H1 (cell line): ENCODE data around the gene OR2L5. TPM values are rescaled to one million over a fixed set of nuclear protein-coding genes. Genes with fewer than 3 reads are reported as not detected.

ENCODE experiments used
- CHD1 ChIP-seq: IDR thresholded peaks from 2 replicates; pipeline ENCODE4 v1.6.1; 2012; ENCODE audit warnings: low read depth, low read length, improper control_type of control experiment
- CHD2 ChIP-seq: IDR thresholded peaks from 2 replicates; pipeline ENCODE4 v1.6.1; 2012; ENCODE audit warnings: low read length, improper control_type of control experiment
- KDM4A ChIP-seq: IDR thresholded peaks from one replicate; pipeline ENCODE4 v1.7.1; 2012; ENCODE audit warnings: low read depth, mild to moderate bottlenecking, moderate library complexity, low read length, inconsistent platforms; ENCODE audit not compliant: severe bottlenecking
- KDM5A ChIP-seq: fragments of 200-600 bp; IDR thresholded peaks from 2 replicates; pipeline ENCODE4 v1.7.1; 2012; ENCODE audit warnings: mild to moderate bottlenecking, low read length, inconsistent platforms, mixed read lengths
- NANOG ChIP-seq: IDR thresholded peaks from 2 replicates; pipeline ENCODE4 v1.6.1; 2011; ENCODE audit warnings: low read length, low read depth, mild to moderate bottlenecking, inconsistent platforms; ENCODE audit not compliant: insufficient read depth, poor library complexity, severe bottlenecking
- NRF1 ChIP-seq: IDR thresholded peaks from 2 replicates; pipeline ENCODE4 v1.6.1; 2011; ENCODE audit warnings: mild to moderate bottlenecking, low read depth, low read length, improper control_type of control experiment
- polyA plus RNA-seq, 7 experiments: library from polyadenylated mRNA; depleted of rRNA in 3 of 7; stranded (reverse) in 5 of 7; unstranded in 2 of 7; fragments of >200 nt in 5 of 7; fragments of 200-250 nt in 2 of 7; gene quantifications; 1 replicate in 5 of 7; 2 replicates in 1 of 7; 4 replicates in 1 of 7; pipeline versions ENCODE4 v1.2.1 to v1.2.3, GENCODE V29; 2011 to 2013; ENCODE audit warnings: missing spikeins in 2 of 7, mixed read lengths in 2 of 7
- total RNA-seq: library from RNA; stranded (reverse); fragmentation: NEBNext Ultra II Directional; extraction: Animal tissue kit (Norgen Biotek cat#: 25700); gene quantifications from 2 replicates; pipeline ENCODE4 v1.2.1, GENCODE V29; 2021
- TF ChIP-seq, protein P1 (sequence below): fragments of 300-600 bp; sonication (generic); IDR thresholded peaks from 2 replicates; pipeline ENCODE4 v1.7.1; 2012; ENCODE audit warnings: low read length, moderate library complexity, mild to moderate bottlenecking, inconsistent platforms; ENCODE audit not compliant: insufficient replicate concordance

OR2L5 gene
- total and polyA plus RNA-seq, 2 of the 8 experiments (the other 6 are each of a cell fraction or from before 2014, with no cell fraction given) = not detected

DNA sequence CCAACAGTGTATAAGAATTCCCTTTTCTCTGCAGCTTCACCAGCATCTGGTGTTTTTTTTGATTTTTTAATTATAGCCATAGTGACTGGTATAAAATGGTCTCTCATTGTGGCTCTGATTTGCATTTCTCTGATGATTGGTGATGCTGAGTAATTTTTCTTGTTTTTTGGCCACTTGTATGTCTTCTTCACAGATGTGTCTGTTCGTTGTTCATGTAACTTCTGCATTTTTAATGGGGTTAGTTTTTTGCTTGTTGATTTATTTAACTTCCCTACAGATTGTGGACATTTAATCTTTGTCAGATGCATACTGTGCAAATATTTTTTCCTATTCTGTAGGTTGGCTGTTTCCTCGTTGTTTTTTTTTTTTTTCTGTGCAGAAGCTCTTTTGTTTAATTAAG is 20.5 kb upstream of the OR2L5 start (continued):
- TF ChIP-seq, protein P1, sequence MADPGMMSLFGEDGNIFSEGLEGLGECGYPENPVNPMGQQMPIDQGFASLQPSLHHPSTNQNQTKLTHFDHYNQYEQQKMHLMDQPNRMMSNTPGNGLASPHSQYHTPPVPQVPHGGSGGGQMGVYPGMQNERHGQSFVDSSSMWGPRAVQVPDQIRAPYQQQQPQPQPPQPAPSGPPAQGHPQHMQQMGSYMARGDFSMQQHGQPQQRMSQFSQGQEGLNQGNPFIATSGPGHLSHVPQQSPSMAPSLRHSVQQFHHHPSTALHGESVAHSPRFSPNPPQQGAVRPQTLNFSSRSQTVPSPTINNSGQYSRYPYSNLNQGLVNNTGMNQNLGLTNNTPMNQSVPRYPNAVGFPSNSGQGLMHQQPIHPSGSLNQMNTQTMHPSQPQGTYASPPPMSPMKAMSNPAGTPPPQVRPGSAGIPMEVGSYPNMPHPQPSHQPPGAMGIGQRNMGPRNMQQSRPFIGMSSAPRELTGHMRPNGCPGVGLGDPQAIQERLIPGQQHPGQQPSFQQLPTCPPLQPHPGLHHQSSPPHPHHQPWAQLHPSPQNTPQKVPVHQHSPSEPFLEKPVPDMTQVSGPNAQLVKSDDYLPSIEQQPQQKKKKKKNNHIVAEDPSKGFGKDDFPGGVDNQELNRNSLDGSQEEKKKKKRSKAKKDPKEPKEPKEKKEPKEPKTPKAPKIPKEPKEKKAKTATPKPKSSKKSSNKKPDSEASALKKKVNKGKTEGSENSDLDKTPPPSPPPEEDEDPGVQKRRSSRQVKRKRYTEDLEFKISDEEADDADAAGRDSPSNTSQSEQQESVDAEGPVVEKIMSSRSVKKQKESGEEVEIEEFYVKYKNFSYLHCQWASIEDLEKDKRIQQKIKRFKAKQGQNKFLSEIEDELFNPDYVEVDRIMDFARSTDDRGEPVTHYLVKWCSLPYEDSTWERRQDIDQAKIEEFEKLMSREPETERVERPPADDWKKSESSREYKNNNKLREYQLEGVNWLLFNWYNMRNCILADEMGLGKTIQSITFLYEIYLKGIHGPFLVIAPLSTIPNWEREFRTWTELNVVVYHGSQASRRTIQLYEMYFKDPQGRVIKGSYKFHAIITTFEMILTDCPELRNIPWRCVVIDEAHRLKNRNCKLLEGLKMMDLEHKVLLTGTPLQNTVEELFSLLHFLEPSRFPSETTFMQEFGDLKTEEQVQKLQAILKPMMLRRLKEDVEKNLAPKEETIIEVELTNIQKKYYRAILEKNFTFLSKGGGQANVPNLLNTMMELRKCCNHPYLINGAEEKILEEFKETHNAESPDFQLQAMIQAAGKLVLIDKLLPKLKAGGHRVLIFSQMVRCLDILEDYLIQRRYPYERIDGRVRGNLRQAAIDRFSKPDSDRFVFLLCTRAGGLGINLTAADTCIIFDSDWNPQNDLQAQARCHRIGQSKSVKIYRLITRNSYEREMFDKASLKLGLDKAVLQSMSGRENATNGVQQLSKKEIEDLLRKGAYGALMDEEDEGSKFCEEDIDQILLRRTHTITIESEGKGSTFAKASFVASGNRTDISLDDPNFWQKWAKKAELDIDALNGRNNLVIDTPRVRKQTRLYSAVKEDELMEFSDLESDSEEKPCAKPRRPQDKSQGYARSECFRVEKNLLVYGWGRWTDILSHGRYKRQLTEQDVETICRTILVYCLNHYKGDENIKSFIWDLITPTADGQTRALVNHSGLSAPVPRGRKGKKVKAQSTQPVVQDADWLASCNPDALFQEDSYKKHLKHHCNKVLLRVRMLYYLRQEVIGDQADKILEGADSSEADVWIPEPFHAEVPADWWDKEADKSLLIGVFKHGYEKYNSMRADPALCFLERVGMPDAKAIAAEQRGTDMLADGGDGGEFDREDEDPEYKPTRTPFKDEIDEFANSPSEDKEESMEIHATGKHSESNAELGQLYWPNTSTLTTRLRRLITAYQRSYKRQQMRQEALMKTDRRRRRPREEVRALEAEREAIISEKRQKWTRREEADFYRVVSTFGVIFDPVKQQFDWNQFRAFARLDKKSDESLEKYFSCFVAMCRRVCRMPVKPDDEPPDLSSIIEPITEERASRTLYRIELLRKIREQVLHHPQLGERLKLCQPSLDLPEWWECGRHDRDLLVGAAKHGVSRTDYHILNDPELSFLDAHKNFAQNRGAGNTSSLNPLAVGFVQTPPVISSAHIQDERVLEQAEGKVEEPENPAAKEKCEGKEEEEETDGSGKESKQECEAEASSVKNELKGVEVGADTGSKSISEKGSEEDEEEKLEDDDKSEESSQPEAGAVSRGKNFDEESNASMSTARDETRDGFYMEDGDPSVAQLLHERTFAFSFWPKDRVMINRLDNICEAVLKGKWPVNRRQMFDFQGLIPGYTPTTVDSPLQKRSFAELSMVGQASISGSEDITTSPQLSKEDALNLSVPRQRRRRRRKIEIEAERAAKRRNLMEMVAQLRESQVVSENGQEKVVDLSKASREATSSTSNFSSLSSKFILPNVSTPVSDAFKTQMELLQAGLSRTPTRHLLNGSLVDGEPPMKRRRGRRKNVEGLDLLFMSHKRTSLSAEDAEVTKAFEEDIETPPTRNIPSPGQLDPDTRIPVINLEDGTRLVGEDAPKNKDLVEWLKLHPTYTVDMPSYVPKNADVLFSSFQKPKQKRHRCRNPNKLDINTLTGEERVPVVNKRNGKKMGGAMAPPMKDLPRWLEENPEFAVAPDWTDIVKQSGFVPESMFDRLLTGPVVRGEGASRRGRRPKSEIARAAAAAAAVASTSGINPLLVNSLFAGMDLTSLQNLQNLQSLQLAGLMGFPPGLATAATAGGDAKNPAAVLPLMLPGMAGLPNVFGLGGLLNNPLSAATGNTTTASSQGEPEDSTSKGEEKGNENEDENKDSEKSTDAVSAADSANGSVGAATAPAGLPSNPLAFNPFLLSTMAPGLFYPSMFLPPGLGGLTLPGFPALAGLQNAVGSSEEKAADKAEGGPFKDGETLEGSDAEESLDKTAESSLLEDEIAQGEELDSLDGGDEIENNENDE = no peak
- TF ChIP-seq NANOG (no peak), KDM5A (no peak), NRF1 (no peak), KDM4A (no peak), CHD2 (no peak), CHD1 (no peak)
- TF ChIP-seq, all 59 proteins: peak for 0
